Stimulated activated CD8-positive, alpha-beta memory T cell treated with anti-CD3 and anti-CD28 coated beads, Interleukin-7, amount 100 ng/mL, for 24 hours (primary cell): ENCODE results near the gene CCDC167.
"Not testable (repeated sequence)": the region's sequence is repeated elsewhere in the genome, so short reads cannot be mapped to it uniquely, and the experiment has no call there.

Source experiments
- DNase-seq: peaks from one replicate; pipeline ENCODE4 v3.0.0-alpha.2; 2020; ENCODE audit warnings: low read depth

The CCDC167 gene

DNA sequence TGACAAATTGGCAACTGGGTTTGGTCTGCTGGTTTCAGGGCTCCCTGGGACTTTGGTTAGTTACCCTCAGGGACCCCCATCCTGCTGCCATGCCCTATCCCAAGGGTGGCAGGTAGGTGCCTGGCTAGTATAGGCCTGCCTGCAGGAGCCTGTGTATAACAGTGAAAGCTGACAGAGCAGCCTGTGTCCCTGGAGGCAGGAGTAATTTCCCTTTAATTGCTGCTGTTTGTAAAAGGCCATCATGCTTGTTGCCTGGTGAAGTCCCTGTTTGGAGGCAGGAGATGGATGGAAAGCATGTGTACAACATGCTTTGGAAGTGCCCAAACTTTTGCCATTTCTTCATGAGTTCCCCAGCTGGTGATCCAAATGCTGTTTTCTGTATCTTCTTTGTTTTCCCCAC is 36.6 kb downstream of the CCDC167 start:
- DNase-seq = no peak

DNA sequence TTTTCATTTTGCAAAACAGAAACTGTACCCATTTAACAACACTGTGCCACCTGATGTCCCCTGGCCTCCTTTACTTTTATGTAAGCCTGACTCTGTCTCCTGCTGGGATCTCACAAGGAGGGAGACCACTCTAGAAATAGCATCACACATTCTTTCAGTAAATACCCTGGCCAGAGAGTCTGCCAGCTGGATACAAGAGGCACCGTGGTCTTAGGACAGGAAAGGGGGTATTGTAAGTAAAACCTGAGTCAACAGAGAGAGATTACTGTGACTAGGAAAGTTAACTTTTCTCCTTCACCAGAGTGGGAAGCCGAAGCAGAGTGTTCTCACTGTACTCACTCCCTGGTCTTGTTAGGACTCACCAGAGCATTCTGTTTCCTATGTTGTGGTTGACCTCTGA is 38.9 kb downstream of the CCDC167 start:
- no peak for DNase-seq

DNA sequence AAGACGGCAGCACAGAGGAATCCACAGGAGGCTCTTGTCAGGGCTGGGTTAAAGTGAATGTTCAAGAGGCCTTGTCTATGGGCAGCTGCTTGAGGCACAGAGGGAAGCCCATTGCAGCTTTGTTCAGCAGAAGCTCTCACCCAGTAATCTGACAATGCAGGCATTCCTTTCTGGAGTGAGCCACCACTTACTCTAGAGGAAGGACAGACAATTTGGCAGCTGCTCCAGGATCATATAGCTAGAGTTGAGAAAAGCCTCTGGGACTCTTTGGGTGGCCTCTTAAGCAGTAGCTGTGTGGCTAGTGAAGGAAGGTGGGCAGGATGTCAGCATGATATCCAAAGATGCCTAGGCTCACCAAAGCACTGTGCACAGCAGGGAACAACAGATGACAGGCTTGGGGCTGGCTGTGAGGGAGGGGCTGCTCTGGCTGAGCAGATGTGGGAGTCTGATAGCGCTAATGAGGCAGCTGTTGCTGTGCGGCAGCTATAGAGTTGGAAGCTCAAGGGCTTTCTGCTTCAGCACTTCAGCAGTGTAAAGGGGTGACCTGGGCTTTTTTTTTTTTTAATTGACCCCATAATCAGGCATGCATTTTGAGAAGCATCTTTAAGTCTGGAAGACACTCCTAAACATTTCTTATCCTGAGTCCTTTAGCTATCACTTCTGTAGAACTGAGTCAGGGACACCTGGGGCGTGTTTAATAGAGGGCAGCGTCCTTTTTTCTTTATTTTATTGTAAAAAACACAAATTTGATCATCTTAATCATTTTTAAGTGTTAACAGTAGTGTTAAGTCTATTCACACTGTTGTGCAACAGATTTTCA is 39.5 kb downstream of the CCDC167 start:
- DNase-seq = no peak

DNA sequence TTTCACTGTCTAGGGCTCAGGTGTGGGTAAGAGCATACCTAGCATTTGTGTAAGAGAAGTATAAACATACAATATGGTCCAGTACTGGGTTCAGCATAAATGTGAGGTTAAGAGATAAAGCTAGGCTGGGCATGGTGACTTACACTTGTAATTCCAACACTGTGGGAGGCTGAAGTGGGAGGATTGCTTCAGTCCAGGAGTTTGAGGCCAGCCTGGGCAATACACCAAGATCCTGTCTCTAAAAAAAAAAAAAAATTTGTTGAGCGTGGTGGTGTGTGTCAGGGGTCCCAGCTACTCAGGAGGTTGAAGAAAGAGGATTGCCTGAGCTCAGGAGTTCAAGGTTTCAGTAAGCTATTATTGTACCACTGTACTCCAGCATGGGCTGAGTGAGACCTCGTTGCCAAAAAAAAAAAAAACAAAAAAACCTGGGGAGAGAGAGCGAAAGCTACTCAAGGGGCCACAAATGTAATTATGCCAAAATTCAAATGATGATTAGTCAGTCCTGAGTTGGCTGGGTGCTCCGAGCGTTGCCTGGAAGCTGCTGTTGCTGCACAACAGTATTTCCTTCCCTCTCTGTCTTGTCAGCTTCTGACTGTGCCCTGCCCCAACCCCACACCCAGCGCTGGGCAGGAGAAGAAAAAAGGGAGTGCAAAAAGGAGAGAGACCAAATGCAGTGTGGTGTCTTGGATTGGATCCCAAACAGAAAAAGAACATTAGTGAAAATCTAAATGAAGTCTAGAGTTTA is 42.7 kb downstream of the CCDC167 start:
- DNase-seq = no peak

DNA sequence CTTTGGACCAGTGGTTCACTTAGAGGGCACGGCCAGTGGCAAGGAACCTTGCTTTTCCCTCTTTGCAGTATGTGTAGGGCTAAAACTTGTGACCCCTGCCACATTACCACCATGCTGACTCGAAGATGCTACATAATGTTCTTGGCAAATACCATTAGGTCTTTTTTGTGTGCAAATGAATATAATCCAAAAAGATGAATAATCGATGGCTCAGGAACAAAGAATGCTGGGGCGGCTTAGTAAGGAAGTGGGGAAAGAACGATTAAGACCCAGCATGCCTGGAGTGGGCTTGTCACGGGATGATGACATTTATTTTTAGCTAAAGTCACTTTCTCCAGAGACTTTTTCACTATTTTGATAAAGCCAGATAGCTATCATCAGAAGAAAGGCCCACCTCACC is 43.6 kb downstream of the CCDC167 start:
- DNase-seq = no peak

DNA sequence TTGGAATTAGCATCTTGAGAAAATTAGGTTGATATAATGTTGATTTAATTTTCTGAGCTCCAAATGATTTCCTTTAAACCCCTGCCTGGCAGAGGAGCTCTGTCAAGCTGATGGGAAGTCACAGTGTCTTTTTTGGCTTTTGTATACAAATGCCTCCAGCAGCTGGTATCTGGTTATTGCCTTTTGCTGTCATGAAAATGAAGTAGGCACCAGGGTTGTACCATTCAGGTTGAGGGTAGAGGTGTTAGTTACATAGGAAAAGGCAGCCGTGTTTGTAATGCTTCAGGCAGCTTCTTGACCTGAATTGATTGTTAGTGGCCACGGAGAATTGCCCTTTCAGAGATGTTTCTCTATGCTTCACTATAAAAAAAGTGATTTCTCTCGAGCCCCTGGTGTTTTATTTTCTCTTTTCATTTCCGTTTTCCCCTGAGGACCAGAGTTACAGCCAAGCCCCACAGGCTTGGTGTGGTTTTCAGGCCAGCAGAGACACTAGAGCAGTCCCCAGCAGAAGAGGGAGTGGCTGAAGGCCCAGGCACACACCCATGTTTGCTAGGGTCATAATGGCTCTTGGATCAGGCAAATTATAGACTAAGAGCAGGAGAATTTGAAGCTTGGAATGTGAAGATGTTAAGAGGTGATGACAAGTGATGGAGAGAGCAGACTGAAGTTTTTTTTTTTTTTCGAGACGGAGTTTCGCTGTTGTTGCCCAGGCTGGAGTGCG is 45.1 kb downstream of the CCDC167 start:
- no peak for DNase-seq

DNA sequence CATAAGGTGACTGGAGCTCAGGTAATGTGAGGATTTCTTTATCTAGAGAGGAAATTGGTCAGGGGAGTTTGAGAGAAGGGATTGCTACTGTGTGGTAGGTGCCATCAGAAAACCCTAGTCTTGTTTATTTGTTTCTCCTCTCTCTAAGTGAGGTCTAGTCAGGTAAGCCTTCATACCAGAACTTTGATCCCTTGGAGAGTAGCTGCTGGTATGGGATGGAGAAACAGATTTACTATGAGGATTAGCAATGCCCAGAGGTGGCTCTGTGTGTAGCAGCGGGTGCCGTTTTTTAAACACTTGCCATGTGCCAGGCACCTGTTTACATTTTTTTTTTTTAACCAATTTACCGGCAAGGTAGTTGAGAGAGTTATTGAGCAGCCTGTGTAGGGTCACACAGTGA is 47.2 kb downstream of the CCDC167 start:
- no peak for DNase-seq

DNA sequence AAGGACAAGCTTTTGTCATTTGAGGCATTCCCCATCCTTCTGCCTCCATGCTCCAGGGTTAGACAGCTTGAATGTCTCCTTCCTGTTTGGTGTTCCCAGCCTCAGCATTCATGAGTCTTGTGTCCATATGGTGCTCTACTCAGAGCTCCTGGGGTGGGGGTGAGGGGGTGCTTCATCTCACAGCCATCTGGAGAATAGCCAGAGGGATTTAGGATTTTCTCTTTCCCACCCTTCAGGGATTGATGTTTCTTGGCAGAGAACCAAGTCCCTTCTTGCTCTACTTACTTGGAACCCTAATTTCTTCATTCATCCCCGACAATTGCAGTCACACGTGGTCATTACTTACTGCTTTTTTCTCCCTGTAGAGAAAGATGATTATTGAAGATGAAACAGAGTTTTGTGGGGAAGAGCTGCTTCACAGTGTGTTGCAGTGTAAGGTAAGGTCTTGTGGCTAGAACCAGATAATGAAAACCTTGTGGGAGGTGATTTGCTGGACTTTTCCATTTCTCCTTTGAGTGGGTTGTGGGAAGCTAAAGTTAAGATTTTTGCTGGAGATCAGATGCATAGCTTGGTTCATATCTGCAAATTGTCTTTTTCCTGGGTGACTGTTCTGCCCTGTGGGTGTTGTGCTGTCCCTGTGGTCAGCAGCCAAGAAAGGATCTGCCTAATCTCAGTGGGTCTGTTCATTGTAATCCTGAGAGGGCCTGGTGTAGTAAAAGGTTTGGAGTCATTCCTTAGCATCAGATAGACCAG is 48.1 kb downstream of the CCDC167 start:
- DNase-seq = no peak

DNA sequence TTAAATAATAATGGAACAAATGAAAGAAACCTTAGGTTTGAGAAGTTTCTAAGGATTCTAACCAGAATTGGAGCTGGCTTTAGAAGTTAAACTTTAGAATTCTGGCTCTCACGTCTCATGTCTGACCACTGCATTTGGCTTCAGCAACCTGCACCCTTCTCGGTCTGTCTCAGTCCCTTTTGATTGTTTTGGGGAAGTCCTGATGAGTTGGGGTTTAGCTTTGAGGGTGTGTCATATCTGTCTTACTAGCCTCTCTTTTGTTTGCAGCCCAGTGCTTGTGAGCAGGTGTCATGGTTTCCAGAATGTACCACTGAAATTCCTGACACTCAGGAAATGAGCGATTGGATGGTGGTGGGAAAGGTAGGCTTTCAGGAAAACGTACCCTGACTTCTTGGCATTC is 49.7 kb downstream of the CCDC167 start:
- DNase-seq = no peak

DNA sequence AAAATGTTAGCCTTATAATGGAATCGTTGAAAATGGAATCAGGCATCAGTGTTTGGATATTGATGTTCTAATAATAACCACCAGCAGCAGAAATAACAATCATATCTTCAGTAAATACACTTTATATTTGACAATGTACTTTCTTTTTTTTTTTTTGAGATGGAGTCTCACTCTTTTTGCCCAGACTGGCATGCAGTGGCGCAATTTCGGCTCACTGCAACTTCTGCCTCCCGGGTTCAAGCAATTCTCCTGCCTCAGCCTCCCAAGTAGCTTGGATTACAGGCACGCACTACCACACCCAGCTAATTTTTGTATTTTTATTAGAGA is 56.5 kb downstream of the CCDC167 start:
- not testable (repeated sequence) for DNase-seq

DNA sequence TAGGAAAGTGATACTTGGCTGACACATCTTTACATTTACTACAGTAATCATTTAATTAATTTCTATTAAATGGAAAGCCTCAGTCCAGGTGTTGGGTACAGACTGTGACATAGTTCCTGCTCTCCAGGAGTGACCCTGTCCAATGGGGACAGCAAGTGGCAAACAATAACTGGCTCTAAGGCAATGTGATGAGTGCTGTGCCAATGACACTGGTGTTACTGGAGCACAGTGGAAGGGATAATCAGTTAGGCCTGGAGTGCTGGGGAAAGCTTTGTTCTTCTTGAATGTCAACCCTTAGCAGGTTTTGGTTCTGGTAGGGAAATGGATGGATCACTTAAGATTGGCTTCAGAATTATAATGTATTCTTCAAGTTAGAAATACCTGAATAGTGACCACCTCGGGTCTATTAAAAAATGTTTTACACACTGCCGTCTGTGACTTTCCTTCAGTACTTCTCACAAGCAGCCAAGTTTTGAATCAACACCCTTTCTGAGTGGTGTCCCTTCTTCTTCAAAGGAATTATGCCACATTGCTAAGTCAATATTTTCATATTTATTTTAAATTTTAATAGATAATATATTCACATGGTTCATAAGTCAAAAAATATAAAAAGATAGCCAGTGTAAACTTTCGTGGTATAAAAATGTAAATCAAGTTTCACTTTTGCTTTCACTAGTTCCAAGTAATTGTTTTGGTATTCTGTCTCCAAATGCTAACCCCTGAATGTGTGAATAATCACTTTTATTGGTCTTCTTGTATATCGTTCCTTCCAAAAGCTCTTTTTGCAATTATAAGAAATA is 57.1 kb downstream of the CCDC167 start:
- no peak for DNase-seq

DNA sequence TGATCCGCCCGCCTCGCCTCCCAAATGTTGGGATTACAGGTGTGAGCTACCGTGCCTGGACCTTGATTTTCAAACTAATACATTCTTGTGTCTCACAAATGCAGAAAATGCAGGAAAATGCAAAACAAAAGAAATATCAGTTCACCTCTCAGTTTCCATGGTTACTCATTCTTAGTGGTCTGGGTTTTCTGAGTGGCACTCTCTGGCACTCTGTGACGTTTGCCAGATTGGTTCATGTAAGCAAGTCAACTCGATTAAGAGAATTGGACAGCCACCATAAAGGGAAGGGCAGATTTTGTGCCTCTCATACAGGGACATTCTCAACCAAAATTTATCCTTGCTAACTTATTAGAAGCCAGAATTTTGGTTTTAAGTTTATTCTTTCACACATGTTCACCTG is 58.0 kb downstream of the CCDC167 start:
- DNase-seq = no peak

DNA sequence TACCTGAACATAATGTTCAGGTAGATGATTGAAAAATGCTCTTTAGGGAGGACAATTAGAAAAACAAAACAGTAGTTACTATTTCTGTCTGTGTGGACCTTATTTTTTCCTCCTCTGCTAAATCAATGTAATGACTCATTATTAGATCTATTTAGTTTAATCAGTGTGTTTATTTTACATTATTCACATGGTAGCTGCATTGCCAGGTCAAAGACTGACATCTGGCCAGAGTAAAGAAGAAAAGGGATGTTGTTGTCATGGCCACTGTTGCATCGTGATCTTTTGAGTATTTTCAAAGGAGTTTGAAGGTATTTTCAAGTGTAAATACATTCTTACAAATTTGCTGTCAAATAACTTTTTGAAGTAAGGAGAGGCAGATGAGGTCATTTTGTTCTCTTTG is 60.8 kb downstream of the CCDC167 start:
- DNase-seq = no peak

DNA sequence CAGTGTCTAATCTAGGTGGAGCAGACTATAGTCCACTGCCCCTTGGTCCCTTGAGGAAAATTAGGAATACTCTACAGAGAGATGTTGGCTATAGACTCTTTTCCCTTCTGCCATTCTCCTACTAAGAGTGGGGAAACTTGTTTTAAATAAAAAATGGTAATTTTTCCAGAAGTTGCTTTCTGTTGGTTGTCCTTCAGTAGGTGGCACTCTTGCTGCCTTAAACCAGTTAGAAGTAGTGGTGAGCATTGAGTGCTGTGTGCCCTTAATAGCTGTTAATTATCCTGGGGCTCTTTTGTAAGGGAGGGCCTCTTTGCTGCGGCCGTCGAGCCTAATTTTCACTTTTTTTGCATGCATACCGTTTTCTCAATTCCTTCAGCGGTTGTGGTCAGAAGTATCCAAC is 63.9 kb downstream of the CCDC167 start:
- no peak for DNase-seq

DNA sequence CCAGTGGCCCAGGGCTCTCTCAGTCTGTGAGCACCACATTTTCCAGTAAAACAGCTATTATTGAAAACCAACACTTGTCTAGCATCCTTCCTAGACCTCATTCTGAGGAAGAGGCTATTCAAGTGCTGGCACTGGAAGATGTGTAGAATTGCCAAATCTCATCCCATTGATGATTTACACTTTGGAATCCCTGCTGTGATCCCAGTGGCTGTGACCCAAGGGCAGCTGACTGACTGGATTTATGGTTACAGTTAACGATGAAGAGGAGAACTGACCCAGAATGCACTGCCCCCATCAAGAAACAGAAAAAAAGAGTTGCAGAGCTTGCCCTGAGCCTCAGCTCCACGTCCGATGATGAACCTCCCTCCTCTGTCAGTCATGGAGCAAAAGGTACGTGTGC is 64.3 kb downstream of the CCDC167 start:
- no peak for DNase-seq

DNA sequence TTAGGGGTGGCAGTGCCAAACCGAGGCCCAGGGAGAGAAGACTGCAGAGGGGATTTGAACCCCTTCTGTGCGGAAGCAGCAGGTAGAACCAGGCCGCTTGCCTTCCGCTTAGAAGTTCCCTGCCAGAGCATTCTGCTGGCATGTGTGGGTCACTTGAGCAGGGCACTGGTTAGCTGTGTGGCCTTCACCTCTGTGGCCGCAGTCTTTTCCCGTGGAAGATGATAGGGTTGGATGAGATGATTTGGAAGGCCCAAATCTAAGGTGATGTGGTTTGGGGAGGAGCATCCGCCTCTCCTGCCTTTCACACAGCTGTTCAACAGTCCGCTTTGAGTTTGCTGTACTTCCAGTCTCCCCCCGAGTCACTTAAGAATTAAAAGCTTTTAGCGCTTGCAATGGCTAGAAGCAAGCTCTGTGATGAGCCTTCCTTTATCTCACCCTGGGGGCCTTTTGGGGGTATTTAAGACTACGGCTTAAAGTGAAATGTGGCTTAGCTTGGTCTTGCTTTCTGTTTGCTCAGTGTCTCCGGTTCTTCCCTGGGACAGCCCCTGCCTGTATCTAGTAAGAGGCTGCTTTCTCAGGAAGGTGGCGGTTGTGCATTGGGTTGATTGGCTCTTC is 65.9 kb downstream of the CCDC167 start:
- peak; percentile 10 for DNase-seq
